ENCODE results near the gene GPR137.
A peak's percentile ranks its signal among the peaks of the same experiment; 100 is the strongest.
"Not testable (repeated sequence)": the region's sequence is repeated elsewhere in the genome, so short reads cannot be mapped to it uniquely, and the experiment has no call there.

Gene GPR137

DNA sequence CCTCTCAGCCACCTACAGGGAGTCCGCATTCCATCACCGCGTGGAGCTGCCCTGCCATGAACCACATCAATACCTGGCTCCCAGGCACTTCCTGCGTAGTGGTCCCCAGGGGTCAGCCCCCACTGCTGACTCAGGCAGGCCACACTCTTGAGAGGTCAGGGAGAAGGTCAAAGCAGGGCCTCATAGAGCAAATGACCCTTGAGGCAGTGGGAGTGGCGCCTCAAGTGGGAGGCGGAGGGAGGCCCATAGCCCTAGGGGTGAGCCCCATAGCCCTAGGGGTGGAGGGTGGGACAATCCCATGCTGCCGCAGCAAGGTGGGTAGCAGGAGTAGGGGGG, 37.2 kb downstream of the GPR137 start:
- no peak for DNase-seq

DNA sequence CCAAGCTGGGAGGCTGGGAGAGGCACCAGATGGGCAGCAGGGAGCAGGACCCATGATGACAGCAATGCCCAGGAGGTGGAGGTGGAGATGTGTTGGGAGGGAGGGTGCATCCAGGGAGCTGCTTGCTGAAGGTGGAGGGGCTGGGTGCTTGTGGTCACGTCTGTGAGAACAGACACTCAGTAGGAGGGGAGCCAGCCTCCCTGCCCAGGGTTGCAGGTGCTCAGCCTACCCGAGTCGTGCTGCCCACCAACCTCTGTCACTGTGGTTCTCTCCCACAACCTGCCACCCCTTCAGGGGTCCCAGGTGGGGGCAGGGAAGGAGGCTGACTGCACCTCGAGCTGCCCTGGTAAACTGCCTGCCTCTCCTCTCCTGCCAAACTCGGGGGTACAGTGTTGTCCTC, 37.7 kb downstream of the GPR137 start:
- DNase-seq = no peak

DNA sequence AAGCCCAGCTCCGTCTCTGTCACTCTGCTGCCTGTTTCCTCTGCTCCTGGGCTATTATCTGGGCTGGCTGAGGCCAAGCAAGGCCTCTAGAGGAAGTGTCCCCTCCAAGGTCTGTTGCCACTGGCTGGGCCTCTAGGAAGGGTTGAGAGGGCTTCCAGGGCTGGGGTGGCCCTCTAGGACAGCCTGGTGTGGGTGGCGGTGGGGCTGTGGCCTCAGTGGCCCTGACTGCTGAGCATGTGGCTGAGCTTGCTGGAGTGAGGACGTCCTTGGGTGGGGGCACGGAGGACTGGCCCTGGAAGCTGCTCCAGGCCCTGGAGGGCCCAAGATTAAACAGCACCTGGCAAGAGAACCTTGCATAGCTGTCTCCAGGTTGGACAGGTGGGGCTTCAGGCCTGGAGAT, 38.3 kb downstream of the GPR137 start:
- DNase-seq = not testable (repeated sequence)

DNA sequence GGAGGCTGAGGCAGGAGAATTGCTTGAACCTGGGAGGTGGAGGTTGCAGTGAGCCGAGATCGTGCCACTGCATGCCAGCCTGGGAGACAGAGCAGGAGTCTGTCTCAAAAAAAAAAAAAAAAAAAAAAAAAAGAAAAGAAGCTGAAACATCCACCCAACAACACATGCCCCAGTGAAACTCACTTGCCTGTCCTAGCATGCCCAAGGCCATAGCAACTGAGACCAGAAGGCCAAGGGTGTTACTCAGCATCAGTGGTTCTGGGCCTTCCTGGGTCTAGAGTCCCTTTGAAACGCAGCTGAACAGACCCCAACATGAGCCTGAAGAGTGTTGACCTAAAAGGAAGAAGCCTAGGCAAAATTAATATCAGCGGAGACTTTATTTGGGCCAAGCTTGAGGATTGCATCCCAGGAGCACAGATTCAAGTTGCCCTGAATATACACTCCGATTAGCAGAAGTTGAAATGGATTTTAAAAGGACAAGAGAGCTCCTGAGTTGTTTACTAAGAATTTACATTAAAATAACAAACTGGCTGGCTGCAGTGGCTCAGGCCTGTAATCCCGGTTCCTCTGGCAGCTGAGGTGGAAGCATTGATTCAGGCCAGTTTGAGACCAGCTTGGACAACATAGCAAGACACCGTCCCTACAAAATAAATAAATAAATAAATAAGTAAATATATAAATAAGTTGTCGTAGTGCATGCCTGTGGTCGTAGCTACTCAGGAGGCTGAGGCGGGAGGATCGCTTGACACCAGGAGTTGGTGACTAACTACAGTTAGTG, 39.2 kb downstream of the GPR137 start:
- DNase-seq = no peak

DNA sequence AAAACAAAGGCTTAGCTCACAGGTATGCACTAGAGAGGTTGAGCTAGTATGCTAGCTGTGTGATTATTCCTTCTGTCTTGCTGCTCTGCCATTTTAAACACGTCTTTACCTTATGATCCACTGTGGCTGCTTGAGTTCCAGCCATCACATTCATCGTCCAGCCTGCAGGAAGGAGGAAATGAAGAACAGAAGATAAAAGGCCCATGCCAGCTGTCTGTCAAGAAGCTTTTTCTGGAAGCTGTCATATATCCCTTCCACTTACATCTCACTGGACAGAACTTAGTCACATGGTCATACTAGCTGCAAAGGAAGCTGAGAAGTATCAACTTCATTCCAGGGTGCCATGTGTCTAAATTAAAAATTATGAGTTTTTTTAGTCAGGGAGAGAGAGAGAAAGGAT, 41.7 kb downstream of the GPR137 start:
- no peak for DNase-seq

DNA sequence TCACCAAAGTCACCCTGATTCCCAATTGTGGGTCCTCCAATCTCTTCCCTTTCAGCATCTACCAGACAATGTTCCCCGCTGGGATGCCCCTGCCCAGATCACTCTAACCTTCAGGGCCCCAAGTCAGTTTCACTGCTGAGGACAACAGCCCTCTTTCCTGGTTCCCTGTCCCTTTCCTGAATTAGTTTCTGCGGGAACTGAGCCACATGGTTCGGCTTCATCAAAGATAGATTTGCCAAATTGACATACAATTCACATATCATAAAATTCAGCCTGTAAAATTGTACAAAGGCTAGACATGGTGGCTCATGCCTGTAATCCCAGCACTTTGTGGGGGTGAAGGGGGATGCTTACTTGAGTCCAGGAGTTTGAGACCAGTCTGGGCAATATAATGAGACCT, 42.3 kb downstream of the GPR137 start:
- DNase-seq = no peak

DNA sequence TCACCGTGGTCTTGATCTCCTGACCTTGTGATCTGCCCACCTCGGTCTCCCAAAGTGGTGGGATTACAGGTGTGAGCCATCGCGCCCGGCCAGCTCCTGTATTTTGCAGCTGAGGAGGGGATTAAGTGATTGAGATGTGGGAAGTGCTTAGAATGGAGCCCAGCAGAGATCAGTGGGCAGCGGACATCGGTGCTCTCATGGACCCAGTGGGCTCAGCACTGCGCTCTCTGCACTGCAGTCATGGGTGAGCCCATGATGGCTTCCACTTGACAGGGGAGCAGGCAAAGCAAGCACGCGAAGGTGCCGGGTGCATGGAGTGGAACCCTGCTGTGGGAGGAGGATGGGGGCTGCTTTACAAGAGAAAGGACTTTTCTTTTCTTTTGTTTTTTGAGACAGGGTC, 45.2 kb downstream of the GPR137 start:
- no peak for DNase-seq

DNA sequence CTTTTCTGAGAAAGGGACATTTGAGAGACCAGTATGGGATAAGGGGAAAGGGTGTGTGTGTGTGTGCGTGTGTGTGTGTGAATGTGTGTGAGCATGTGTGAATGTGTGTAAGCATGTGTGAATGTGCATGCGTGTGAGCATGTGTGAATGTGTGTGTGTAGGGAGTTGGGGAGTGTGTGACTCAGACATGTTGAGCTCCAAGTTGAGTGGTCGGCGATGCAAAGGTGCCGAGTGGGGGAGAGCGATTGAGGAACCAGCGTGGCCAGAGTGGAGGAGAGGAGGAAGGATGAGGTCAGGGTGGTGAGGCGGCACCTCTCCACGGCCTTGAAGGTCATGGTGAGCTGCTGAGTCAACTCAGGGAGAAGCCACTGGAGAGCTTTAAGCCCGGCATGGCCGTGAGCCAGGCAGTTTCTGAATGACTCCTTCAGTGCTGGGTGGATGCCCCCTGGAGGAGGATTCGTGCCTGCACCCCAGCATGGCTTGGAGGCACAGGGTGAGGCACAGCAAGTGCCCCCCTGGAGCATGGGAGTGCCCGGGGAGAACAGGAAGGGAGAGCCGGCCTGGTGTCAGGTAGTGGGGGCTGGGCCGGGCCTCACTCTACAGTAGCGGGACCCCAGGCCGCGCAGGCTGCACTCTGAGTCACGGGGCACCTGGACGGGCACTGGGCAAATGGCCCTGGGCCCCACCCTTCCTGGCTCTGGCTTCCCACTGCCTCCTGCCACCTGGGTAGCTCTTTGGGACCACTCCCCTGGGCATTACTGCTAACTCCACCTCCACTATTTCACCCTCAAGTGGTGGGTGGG, 46.1 kb downstream of the GPR137 start:
- DNase-seq = peak; percentile 76

DNA sequence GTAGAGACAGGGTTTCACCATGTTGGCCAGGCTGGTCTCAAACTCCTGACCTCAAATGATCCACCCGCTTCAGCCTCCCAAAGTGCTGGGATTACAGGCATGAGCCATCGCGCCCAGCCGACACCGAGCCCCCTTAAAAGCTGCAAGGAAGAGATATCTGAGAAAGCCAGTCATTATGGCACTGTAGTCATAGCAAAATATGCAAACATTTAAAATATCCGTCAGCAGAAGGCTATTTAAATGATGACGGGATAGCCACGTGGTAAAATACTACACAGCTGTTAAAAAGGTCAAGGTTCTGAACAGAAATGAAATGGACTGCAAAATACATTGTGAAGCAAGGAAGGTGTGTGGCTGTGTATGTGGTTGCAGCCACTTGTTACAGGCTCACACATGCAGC, 47.9 kb downstream of the GPR137 start:
- no peak for DNase-seq

DNA sequence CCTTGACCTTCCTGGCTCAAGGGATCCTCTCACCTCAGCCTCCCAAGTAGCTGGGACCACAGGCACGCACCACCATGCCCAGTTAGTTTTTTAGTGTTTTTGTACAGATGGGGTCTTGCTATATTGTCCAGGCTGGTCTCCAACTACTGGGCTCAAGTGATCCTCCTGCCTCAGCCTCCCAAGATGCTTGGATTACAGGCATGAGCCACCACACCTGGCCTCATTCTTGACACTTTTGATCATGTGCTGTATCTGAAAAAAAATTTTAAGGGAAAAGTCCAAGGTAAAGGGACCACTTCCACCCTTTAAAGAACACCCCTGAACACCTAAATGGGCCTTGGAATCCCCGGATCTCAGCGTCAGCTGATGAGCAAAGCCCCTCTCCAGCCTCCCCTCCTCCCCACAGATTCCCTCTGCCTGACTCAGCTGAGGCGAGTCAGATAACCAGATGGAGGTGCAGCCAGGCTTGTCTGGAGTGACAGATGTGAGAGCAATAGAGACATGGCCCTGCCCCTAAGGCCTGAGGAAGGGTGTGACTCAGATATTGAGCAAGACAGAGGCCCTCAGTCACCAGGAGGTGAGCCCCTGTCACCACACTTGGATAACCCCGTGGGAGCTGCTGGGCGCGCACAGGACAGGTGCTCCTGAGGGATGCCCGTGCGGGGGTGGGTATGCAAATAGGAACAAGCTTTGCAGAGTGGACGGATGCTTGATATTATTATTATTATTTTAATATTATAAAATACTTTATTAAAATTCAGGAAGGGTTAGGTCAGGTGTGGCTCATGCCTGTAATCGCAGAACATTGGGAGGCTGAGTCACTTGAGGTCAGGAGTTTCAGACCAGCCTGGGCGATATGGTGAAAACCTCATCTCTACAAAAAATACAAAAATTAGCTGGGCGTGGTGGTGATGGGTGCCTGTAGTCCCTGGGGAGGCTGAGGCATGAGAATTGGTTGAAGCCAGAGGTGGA, 49.4 kb downstream of the GPR137 start:
- DNase-seq = no peak

DNA sequence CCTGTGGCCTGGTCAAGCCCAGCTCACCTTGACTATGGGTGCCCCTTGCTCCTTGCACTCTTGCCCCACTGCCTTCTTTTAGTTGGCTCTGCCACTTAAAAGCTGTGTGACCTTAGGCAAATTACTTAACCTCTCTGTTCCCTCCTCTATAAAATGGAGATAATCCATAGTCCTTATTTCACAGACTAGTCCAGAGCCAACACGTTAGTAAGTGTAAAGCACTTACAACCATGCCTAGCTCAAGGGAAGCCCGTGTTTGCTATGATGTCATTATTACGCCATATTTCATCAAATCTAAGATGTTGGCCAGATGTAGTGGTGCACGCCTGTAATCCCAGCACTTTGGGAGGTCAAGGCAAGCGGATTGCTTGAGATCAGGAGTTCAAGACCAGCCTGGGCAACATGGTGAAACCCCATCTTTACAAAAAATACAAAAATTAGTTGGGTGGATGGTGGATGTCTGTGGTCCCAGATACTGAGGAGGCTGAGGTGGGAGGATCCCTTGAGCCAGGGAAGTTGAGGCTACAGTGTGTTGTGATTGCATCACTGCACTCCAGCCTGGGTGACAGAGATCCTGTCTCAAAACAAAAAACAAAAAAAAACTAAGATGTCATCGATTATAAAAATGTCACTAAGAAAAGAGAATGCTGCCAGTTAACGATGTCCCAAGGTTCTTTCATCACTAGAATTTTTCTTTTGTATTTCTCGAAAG, 52.0 kb downstream of the GPR137 start:
- no peak for DNase-seq

DNA sequence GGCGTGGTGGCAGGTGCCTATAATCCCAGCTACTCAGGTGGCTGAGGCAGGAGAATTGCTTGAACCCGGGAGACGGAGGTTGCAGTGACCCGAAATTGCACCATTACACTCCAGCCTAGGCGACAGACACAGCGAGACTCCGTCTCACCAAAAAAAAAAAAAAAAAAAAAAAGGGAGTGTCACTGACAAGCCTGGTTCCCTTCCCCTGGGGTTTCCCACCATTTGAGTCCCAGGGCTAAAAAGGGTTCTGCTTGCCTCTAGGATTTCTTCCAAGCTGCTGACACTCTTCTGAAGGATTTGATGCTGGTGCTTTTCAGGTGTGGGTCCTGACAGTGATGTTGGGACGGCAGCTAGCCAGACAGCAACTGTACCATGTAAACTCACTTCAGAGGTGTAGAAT, 53.1 kb downstream of the GPR137 start:
- DNase-seq = no peak

Data from CD4-positive, alpha-beta T cell treated with Interleukin-17A for 4 hours (primary cell).